Measurements from ENCODE around the gene ARCN1.

Gene ARCN1

GRCh38 chr11:118572061-118572980 is at the start of gene ARCN1:
TSS of gene ARCN1 (plus strand) at chr11:118572409. CDS start at chr11:118572548, 139 bp downstream.
- peak; percentile 89 for DNase-seq (ENCODE audit: low spot score)

GRCh38 chr11:118522571-118523072 is 49.6 kb upstream of the ARCN1 start:
- DNase-seq (ENCODE audit: low spot score): peak; percentile 72

DNA sequence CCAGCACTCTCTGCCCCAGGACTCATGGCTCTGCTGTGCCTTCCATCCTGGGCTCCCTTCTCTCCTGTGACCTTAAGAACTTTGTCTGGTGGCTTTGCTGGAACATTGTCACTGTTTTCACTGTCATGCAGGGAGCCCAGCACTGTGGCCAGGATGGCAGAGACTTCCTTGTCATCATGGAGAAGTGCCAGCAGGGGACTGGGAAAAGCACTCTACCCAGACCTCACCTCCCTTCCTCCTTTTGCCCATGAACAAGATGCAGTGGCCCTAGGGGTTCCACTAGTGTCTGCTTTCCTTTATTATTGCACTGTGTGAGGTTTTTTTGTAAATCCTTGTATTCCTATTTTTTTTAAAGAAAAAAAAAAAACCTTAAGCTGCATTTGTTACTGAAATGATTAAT is 47.9 kb upstream of the ARCN1 start:
- no peak for DNase-seq (ENCODE audit: low spot score)

DNA sequence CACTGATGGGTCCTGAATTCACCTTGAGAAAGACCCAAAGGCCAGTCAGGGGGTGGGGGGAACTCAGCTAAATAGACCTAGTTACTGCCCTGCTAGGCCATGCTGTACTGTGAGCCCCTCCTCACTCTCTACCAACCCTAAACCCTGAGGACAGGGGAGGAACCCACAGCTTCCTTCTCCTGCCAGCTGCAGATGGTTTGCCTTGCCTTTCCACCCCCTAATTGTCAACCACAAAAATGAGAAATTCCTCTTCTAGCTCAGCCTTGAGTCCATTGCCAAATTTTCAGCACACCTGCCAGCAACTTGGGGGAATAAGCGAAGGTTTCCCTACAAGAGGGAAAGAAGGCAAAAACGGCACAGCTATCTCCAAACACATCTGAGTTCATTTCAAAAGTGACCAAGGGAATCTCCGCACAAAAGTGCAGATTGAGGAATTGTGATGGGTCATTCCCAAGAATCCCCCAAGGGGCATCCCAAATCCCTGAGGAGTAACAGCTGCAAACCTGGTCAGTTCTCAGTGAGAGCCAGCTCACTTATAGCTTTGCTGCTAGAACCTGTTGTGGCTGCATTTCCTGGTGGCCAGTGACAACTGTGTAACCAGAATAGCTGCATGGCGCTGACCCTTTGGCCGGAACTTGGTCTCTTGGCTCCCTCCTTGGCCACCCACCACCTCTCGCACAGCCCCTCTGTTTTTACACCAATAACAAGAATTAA is 47.3 kb upstream of the ARCN1 start:
- DNase-seq (ENCODE audit: low spot score): no peak

- no peak for DNase-seq (ENCODE audit: low spot score)
Observed at GRCh38 chr11:118526688-118527087, 45.5 kb upstream of the ARCN1 start.

DNA sequence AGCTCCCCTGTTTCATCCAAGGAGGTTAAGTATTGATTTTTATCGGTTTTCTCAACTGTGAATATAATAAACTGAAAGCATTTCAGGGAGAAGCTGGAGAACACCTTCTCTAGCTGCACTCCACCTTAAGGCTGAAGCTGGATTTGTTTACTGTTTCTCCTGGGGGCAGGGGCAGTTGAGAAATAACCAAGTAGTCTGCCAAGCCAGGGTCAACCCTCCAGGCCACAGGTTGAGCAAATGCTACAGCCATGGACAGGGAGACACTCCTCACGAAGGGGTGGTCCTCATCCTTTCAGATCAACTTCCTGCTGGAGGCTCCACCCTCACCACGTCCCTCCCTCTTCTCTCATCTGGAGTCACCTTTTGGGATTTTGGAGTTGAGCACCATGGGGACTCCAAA is 45.1 kb upstream of the ARCN1 start, which contains the start of gene TTC36:
TTC36 (plus strand) TSS at position 366 of the 400 bp plus-strand sequence; CDS start at position 387, 21 bp downstream.
- DNase-seq (ENCODE audit: low spot score): no peak

DNA sequence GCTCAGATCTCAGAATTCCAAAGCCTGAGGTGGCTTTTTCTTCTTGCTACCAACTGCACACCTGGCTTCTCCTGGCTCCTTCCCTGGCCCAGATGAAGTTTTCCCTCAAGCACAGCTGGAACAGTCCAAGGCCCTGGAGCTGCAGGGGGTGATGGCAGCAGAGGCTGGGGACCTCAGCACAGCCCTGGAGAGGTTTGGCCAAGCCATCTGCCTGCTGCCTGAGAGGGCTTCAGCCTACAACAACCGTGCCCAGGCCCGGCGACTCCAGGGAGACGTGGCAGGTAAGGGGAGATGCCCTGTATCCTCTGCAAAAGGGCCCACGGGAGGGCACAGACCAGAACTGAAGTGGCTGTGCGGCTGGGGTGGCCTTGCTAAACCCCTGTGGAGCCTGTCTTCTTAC is 43.7 kb upstream of the ARCN1 start:
- DNase-seq (ENCODE audit: low spot score): no peak

- DNase-seq (ENCODE audit: low spot score): no peak
Observed at GRCh38 chr11:118529584-118530175, 42.5 kb upstream of the ARCN1 start.

DNA sequence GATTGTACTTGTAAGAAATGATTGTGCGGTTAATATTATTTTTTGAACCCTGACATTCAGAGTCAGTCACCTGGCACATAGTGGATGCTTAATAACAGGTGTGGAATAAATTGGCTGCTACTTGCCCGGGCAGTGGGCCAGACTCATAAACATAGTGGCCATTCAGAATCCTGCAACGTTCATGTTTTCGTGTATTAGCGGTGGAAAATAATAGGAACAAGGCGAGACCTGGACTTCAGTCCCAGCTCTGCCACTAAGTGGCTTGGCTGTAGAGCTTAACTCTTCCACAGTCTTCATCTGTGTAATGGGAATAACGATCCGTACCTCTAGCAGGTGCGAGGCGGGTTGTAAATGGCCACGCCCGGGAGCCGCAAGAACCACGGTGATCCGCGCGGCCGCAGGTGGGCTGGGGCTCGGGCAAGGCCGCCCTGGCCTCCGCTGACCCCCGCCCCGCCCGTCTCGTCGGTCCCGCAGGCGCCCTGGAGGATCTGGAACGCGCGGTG is 42.0 kb upstream of the ARCN1 start:
- DNase-seq (ENCODE audit: low spot score): no peak

- DNase-seq (ENCODE audit: low spot score): peak; percentile 94
Observed at GRCh38 chr11:118530683-118531596, 41.3 kb upstream of the ARCN1 start, which contains the start of gene TMEM25. TSS of gene TMEM25 (plus strand) at chr11:118531192. CDS start at chr11:118531802, 610 bp downstream.

DNA sequence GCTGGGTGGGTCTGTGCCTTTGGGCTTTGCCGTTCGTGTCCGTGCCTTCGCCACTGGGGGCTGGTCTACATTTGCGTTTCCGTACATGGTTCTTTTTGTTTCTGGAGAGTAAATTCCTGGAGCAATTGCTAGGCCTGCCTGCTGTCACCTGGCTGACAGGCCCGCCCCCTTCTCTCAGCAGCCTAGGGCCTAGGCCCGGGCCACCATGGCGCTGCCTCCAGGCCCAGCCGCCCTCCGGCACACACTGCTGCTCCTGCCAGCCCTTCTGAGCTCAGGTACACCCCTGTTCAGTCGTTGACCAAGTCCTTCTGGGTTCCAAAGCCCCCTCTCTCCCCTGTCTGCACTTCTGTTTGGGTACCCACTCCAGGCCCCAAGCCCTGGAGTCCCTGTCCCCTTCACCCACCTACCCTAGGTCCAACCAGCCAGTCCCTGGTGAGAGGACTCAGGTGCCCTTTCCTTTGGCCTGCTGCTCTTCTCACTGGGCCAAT is 40.6 kb upstream of the ARCN1 start:
- DNase-seq (ENCODE audit: low spot score): peak; percentile 63

DNA sequence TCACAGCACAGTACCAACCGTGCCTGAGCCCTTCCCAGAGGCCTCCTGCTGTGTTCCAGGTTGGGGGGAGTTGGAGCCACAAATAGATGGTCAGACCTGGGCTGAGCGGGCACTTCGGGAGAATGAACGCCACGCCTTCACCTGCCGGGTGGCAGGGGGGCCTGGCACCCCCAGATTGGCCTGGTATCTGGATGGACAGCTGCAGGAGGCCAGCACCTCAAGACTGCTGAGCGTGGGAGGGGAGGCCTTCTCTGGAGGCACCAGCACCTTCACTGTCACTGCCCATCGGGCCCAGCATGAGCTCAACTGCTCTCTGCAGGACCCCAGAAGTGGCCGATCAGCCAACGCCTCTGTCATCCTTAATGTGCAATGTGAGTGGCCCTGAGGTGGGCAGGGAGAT is 40.1 kb upstream of the ARCN1 start:
- DNase-seq (ENCODE audit: low spot score): no peak

DNA sequence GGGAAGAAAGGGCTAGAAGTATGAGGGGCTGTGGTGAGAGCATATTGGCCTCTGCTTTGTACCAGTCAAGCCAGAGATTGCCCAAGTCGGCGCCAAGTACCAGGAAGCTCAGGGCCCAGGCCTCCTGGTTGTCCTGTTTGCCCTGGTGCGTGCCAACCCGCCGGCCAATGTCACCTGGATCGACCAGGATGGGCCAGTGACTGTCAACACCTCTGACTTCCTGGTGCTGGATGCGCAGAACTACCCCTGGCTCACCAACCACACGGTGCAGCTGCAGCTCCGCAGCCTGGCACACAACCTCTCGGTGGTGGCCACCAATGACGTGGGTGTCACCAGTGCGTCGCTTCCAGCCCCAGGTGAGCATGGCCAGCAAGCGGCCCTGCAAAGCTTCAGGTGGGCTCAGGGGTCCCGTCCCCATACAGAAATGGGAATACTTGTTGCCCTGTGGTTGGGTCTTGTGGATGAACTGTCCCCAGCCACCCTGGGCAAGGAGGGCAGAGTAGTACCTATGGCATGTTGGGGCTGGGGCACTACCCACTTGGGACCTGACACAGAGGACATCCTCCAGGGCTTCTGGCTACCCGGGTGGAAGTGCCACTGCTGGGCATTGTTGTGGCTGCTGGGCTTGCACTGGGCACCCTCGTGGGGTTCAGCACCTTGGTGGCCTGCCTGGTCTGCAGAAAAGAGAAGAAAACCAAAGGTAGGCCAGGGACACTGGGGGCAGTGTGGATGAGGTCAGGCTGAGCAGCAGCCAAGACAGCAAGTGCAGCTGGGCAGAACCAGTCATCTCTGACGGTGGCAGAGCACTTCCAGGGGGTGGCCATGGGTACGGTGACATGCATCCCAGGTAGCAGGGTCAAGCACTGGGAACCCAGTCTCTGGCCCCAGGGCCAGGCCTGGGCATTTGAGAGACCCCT is 39.1 kb upstream of the ARCN1 start:
- no peak for DNase-seq (ENCODE audit: low spot score)

GRCh38 chr11:118533769-118534729 is 38.2 kb upstream of the ARCN1 start:
- no peak for DNase-seq (ENCODE audit: low spot score)

DNA sequence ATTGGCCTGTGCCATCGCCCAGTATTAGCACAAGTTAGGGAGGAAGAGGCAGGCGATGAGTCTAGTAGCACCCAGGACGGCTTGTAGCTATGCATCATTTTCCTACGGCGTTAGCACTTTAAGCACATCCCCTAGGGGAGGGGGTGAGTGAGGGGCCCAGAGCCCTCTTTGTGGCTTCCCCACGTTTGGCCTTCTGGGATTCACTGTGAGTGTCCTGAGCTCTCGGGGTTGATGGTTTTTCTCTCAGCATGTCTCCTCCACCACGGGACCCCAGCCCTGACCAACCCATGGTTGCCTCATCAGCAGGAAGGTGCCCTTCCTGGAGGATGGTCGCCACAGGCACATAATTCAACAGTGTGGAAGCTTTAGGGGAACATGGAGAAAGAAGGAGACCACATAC is 36.9 kb upstream of the ARCN1 start:
- DNase-seq (ENCODE audit: low spot score): no peak

GRCh38 chr11:118536726-118537125 is 35.5 kb upstream of the ARCN1 start:
- DNase-seq (ENCODE audit: low spot score): no peak

- DNase-seq (ENCODE audit: low spot score): no peak
Observed at GRCh38 chr11:118537409-118537980, 34.7 kb upstream of the ARCN1 start.

DNA sequence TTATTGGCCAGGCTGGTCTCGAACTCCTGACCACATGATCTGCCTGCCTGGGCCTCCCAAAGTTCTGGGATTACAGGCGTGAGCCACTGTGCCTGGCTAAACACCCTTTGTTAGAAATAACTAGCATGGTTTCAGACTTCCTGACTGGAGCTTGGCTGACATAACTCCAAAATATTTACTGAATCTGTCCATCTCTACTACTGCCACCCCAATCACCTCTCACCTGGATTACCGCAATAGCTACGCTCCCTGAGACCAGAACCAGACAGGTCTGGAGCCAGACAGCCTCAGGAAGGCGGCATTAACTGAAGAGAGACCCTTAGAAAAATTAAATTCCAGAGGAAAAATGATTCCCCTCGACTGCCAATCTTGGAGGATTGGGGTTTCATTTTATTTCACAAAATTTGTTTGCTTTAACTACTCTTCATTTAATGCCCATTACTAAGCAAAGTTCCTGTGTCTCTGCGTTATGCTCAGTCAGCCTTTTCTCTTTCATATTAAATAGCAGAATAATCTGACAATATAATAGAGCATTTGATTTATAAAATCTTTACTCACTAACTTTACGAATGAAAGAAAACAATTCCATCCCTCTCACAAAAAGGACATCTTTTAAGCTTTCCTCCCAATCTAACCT is 28.1 kb upstream of the ARCN1 start:
- no peak for DNase-seq (ENCODE audit: low spot score)
